ENCODE results near the gene HSPG2. TPM values are rescaled to one million over a fixed set of nuclear protein-coding genes. Genes with fewer than 3 reads are reported as not detected.

Gene HSPG2
- total RNA-seq, 1 experiment from 2014 or later = 58.9 TPM

DNA sequence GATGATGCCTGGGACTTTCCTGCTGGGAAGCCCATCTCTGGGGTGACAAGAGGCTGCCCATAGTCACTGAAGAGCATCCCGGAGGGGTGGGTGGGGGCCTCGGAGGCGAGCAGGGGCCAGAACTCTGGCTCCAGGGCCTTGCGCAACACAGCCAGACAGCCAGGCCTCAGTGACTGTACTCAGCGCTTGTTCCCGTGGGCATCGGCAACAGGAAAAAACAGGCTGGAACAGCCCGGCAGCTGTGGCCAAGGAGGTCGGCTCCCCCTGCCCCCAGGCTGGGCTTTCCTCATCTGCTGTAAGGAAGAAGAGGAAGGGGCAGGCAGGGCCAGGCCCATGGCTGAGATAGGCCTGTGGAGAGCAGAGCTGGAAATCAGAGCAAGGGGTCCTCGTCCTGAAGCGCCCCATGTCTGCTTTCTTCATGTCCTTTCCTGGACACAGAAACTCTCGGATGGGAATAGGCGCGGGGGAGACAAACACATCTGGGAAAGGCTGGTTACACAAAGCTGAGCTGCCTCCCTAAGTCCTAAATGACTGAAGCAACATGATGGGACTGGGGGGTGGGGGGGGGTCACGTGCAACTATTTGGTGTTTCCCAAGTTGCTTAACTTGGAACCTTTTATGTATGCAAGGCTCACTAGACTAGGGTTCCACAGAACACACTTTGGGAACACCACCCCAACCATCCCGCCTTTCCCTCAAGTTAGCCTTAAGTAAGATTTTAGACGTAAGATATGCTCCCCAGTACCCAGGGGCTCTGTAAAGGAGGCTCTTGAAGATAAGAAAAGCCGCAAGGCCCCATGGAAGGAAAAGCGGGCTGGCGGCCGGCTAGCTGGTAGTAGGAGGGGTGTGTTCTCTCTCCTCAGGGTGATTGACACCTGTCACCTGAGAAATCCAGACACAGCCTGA lies 30.7 kb downstream of the HSPG2 start:
- H3K4me3 Mint-ChIP-seq (ENCODE audit: unreplicated experiment) = no peak overlapping the region
- no peaks in the 10 kb centered on the region for H3K9me3 Mint-ChIP-seq (ENCODE audit: unreplicated experiment)
- no TSS peak for BruUV-seq (replicated peaks)
- peaks cover 11% of the 10 kb centered on the region for H3K4me1 Mint-ChIP-seq (ENCODE audit: insufficient read depth, unreplicated experiment)
- intact Hi-C loops (cut with micrococcal nuclease) = no loop called here
- no peak overlapping the region for H3K27ac Mint-ChIP-seq (ENCODE audit: low read depth, unreplicated experiment)
- TF ChIP-seq, protein P1, sequence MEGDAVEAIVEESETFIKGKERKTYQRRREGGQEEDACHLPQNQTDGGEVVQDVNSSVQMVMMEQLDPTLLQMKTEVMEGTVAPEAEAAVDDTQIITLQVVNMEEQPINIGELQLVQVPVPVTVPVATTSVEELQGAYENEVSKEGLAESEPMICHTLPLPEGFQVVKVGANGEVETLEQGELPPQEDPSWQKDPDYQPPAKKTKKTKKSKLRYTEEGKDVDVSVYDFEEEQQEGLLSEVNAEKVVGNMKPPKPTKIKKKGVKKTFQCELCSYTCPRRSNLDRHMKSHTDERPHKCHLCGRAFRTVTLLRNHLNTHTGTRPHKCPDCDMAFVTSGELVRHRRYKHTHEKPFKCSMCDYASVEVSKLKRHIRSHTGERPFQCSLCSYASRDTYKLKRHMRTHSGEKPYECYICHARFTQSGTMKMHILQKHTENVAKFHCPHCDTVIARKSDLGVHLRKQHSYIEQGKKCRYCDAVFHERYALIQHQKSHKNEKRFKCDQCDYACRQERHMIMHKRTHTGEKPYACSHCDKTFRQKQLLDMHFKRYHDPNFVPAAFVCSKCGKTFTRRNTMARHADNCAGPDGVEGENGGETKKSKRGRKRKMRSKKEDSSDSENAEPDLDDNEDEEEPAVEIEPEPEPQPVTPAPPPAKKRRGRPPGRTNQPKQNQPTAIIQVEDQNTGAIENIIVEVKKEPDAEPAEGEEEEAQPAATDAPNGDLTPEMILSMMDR (IDR thresholded peaks at IDR 0.05; ENCODE audit: unreplicated experiment) = no peak
- CTCF ChIA-PET = no interaction called here
- H3K27me3 Mint-ChIP-seq (ENCODE audit: insufficient read depth, unreplicated experiment) = no peaks in the 10 kb centered on the region
- peak; percentile 11 for DNase-seq (ENCODE audit: unreplicated experiment)
- POLR2A ChIA-PET = interaction anchor here (0.8 kb wide), 1 partner anchor 488 kb away, joined by 5 read pairs; no protein-coding TSS in a partner anchor
- peaks cover 15% of the 10 kb centered on the region for H3K36me3 Mint-ChIP-seq (ENCODE audit: insufficient read depth, unreplicated experiment)

DNA sequence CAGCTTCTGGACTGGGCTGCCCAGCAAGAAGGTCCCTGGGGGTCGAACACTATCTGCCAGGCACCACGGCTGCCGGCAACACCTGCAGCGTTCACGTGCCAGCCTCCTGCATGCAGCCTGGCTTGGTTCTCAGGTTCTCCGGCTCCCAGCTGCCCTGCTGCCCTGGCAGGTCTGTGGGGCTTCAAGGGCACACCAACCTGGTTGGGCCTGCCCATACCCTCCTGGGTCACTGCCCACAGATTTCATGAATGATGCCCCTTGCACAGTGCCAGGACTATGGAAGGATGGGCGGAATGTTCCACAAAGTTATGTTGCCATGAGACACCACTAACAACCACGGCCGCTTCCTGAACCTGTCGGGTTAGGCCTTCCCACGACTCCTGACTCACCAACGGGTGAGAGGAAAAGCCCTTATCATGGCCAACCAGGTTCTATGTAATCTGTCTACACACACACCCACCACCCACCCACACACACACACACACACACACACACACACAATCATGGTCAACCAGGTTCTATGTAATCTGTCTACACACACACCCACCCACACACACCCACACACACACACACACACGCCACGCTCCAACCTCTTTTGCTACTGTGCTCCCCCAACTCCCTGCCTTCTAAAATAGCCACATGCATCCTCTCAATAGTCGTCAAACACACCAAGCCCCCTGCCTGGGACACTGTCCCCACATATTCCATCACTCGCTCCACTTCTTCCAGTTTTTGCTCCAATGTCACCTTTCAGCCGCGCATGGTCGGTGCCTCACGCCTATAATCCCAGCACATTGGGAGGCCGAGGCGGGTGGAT lies 32.2 kb downstream of the HSPG2 start:
- H3K36me3 Mint-ChIP-seq (ENCODE audit: insufficient read depth, unreplicated experiment) = peaks cover 4% of the 10 kb centered on the region
- DNase-seq (ENCODE audit: unreplicated experiment) = peak; percentile 47
- CTCF ChIA-PET = no interaction called here
- H3K4me3 Mint-ChIP-seq (ENCODE audit: unreplicated experiment) = no peak overlapping the region
- POLR2A ChIA-PET = no interaction called here
- intact Hi-C loops (cut with micrococcal nuclease) = no loop called here
- TF ChIP-seq, protein P1 (IDR thresholded peaks at IDR 0.05; ENCODE audit: unreplicated experiment) = no peak
- peaks cover 11% of the 10 kb centered on the region for H3K4me1 Mint-ChIP-seq (ENCODE audit: insufficient read depth, unreplicated experiment)
- no TSS peak for BruUV-seq (replicated peaks)
- no peaks in the 10 kb centered on the region for H3K27me3 Mint-ChIP-seq (ENCODE audit: insufficient read depth, unreplicated experiment)
- H3K9me3 Mint-ChIP-seq (ENCODE audit: unreplicated experiment) = no peaks in the 10 kb centered on the region
- no peak overlapping the region for H3K27ac Mint-ChIP-seq (ENCODE audit: low read depth, unreplicated experiment)

- Mint-ChIP-seq H3K27ac (ENCODE audit: low read depth, unreplicated experiment) (no peak overlapping the region), H3K36me3 (ENCODE audit: insufficient read depth, unreplicated experiment) (peaks cover 5% of the 10 kb centered on the region), H3K4me1 (ENCODE audit: insufficient read depth, unreplicated experiment) (peaks cover 11% of the 10 kb centered on the region), H3K9me3 (ENCODE audit: unreplicated experiment) (no peaks in the 10 kb centered on the region), H3K27me3 (ENCODE audit: insufficient read depth, unreplicated experiment) (no peaks in the 10 kb centered on the region), H3K4me3 (ENCODE audit: unreplicated experiment) (no peak overlapping the region)
- BruUV-seq (replicated peaks) = no TSS peak
- DNase-seq (ENCODE audit: unreplicated experiment) = no peak
- ChIA-PET POLR2A (no interaction called here), CTCF (no interaction called here)
- TF ChIP-seq, protein P1 (IDR thresholded peaks at IDR 0.05; ENCODE audit: unreplicated experiment) = no peak
- intact Hi-C loops (cut with micrococcal nuclease) = no loop called here
Observed at GRCh38 chr1:21904454-21904703, 32.7 kb downstream of the HSPG2 start.

DNA sequence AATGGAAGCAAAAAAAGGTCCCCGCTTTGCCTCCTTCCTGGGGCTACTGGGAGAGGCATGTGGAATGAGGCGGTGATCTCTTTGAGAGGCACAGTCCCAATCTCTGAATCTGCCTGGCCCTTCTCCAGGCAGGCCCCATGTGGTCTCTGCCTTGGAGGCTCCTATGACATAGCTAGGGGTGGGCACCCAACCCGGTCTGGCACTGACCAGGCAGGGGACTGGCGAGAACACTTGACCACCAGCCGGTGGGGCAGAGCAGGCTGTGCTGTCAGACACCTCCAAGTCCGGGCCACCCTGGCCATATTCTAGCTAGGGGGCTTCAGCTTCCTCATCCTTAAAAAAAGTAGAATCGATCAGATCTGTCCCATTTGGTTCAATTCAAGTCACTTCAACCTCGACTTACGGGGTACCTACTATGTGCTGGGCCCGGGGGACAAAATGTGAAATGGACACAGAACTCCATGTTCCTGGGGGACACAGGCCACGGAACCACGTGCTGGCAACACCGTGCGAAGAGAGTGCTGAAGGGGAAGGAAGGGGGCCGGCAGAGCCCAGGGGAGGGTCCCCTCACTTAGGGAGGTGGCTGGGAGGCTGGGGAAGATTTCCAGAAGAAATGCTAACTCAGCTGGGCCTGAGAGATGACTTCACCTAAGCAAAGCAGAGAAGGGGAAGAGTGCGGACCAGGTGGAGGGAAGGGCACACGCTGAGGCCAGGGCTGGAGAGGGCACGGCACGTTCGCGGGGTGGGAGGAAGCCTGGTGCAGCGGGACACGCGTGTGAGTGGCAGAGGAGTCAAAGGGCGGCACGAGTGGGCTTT lies 33.3 kb downstream of the HSPG2 start:
- Mint-ChIP-seq H3K27me3 (ENCODE audit: insufficient read depth, unreplicated experiment) (no peaks in the 10 kb centered on the region), H3K4me3 (ENCODE audit: unreplicated experiment) (no peak overlapping the region), H3K4me1 (ENCODE audit: insufficient read depth, unreplicated experiment) (peaks cover 11% of the 10 kb centered on the region), H3K36me3 (ENCODE audit: insufficient read depth, unreplicated experiment) (peaks cover 5% of the 10 kb centered on the region), H3K27ac (ENCODE audit: low read depth, unreplicated experiment) (no peak overlapping the region), H3K9me3 (ENCODE audit: unreplicated experiment) (no peaks in the 10 kb centered on the region)
- CTCF ChIA-PET = interaction anchor here (0.7 kb wide), 1 partner anchor 13 kb away, joined by 3 read pairs; no protein-coding TSS in a partner anchor
- TF ChIP-seq, protein P1 (IDR thresholded peaks at IDR 0.05; ENCODE audit: unreplicated experiment) = no peak
- BruUV-seq (replicated peaks) = no TSS peak
- POLR2A ChIA-PET = no interaction called here
- intact Hi-C loops (cut with micrococcal nuclease) = no loop called here
- DNase-seq (ENCODE audit: unreplicated experiment) = no peak

Data from MCF 10A (cell line).